ENCODE results near the gene TBC1D9B.

- no peak for TF ChIP-seq CTCF (IDR thresholded peaks at IDR 0.05 in 2 of 3, conservative IDR thresholded peaks at IDR 0.05 in 1 of 3; ENCODE audit: insufficient read depth in 2 of 3, low read depth in 1 of 3, low read length in 3 of 3)
- no peak for TF ChIP-seq SRSF1 (IDR thresholded peaks at IDR 0.05; ENCODE audit: low read depth, low read length)
- TF ChIP-seq ZNF175 (CRISPR knock-in tag; IDR thresholded peaks at IDR 0.05; ENCODE audit: low read depth), result no peak
- no peak for TF ChIP-seq BDP1 (IDR thresholded peaks at IDR 0.05; ENCODE audit: insufficient read depth, insufficient read length)
- TF ChIP-seq ZNF174 (CRISPR knock-in tag; IDR thresholded peaks at IDR 0.05), result no peak
- no peak for TF ChIP-seq ARID3A (IDR thresholded peaks at IDR 0.05; ENCODE audit: borderline replicate concordance, low read depth, low read length)
- TF ChIP-seq ZBTB49 (CRISPR knock-in tag; IDR thresholded peaks at IDR 0.05; ENCODE audit: borderline replicate concordance), result no peak
- TF ChIP-seq C11orf30 (IDR thresholded peaks at IDR 0.05; ENCODE audit: low read depth), result no peak
- no peak for TF ChIP-seq ATF4 (CRISPR knock-in tag; IDR thresholded peaks at IDR 0.05)
Measured at GRCh38 chr5:179823937-179824744, 83.6 kb downstream of the TBC1D9B start.

Data from K562 (cell line).